Glutamatergic neuron (in vitro differentiated cells): ENCODE data around the gene PTPRG. TPM values are rescaled to one million over a fixed set of nuclear protein-coding genes. Genes with fewer than 3 reads are reported as not detected.

Experiments used
- DNase-seq: peaks from one replicate; pipeline ENCODE4 v3.0.0; 2022
- H3K27ac Mint-ChIP-seq: one replicate; pipeline ENCODE4 v1.8.0; 2020; ENCODE audit warnings: mild to moderate bottlenecking, mixed read lengths, inconsistent platforms; ENCODE audit not compliant: unreplicated experiment
- H3K27me3 Mint-ChIP-seq: one replicate; pipeline ENCODE4 v1.8.0; 2020; ENCODE audit warnings: mild to moderate bottlenecking, moderate library complexity, mixed read lengths, inconsistent platforms; ENCODE audit not compliant: unreplicated experiment
- H3K36me3 Mint-ChIP-seq: one replicate; pipeline ENCODE4 v1.8.0; 2020; ENCODE audit warnings: mild to moderate bottlenecking, mixed read lengths, inconsistent platforms; ENCODE audit not compliant: unreplicated experiment
- H3K4me1 Mint-ChIP-seq: one replicate; pipeline ENCODE4 v1.8.0; 2020; ENCODE audit warnings: mild to moderate bottlenecking, low read depth, mixed read lengths, inconsistent platforms; ENCODE audit not compliant: unreplicated experiment
- H3K4me3 Mint-ChIP-seq: one replicate; pipeline ENCODE4 v1.8.0; 2020; ENCODE audit warnings: mild to moderate bottlenecking, mixed read lengths, inconsistent platforms; ENCODE audit not compliant: unreplicated experiment
- H3K9me3 Mint-ChIP-seq: one replicate; pipeline ENCODE4 v1.8.0; 2020; ENCODE audit warnings: mild to moderate bottlenecking, moderate library complexity, mixed read lengths, inconsistent platforms; ENCODE audit not compliant: unreplicated experiment
- CTCF ChIP-seq: fragments of 200-600 bp; sonication (generic); IDR thresholded peaks from one replicate; pipeline ENCODE4 v1.5.0; 2021; ENCODE audit not compliant: partially characterized antibody, unreplicated experiment
- total RNA-seq: library from RNA; stranded (reverse); fragmentation: NEBNext Ultra II Directional; extraction: Animal tissue kit (Norgen Biotek cat#: 25700); gene quantifications from one replicate; pipeline ENCODE4 v1.2.1, GENCODE V29; 2021; ENCODE audit not compliant: unreplicated experiment

Gene PTPRG
- total RNA-seq, 1 donor from 2014 or later = 52.1 TPM

GRCh38 chr3:62189376-62189698 lies 628.0 kb downstream of the PTPRG start:
- Mint-ChIP-seq H3K4me1 (peaks cover 6% of the 10 kb centered on the region), H3K9me3 (peaks cover 4% of the 10 kb centered on the region), H3K27ac (no peak overlapping the region), H3K36me3 (no peaks in the 10 kb centered on the region), H3K4me3 (no peak overlapping the region), H3K27me3 (peaks cover 4% of the 10 kb centered on the region)
- DNase-seq = no peak
- no peak for TF ChIP-seq CTCF

- Mint-ChIP-seq H3K4me3 (no peak overlapping the region), H3K27me3 (peaks cover 4% of the 10 kb centered on the region), H3K4me1 (no peaks in the 10 kb centered on the region), H3K9me3 (no peaks in the 10 kb centered on the region), H3K36me3 (no peaks in the 10 kb centered on the region), H3K27ac (no peak overlapping the region)
- no peak for TF ChIP-seq CTCF
- DNase-seq = no peak
Observed at GRCh38 chr3:62192891-62193290, 631.5 kb downstream of the PTPRG start.

- no peaks in the 10 kb centered on the region for H3K36me3 Mint-ChIP-seq
- TF ChIP-seq CTCF = no peak
- H3K27ac Mint-ChIP-seq = no peak overlapping the region
- peaks cover 4% of the 10 kb centered on the region for H3K27me3 Mint-ChIP-seq
- H3K9me3 Mint-ChIP-seq = no peaks in the 10 kb centered on the region
- H3K4me3 Mint-ChIP-seq = no peak overlapping the region
- no peaks in the 10 kb centered on the region for H3K4me1 Mint-ChIP-seq
- DNase-seq = no peak
Observed at GRCh38 chr3:62193586-62194345, 632.4 kb downstream of the PTPRG start.

GRCh38 chr3:62197350-62198012 lies 636.1 kb downstream of the PTPRG start:
- TF ChIP-seq CTCF = no peak
- Mint-ChIP-seq H3K4me3 (no peak overlapping the region), H3K27me3 (no peaks in the 10 kb centered on the region), H3K4me1 (no peaks in the 10 kb centered on the region), H3K27ac (no peak overlapping the region), H3K36me3 (no peaks in the 10 kb centered on the region), H3K9me3 (no peaks in the 10 kb centered on the region)
- no peak for DNase-seq

- no peaks in the 10 kb centered on the region for H3K36me3 Mint-ChIP-seq
- no peak overlapping the region for H3K4me3 Mint-ChIP-seq
- H3K4me1 Mint-ChIP-seq = no peaks in the 10 kb centered on the region
- H3K27me3 Mint-ChIP-seq = no peaks in the 10 kb centered on the region
- no peak overlapping the region for H3K27ac Mint-ChIP-seq
- no peak for TF ChIP-seq CTCF
- no peak for DNase-seq
- no peaks in the 10 kb centered on the region for H3K9me3 Mint-ChIP-seq
Observed at GRCh38 chr3:62199126-62199525, 637.8 kb downstream of the PTPRG start.
